Retinal pigment epithelial cell (primary cell): ENCODE measurements around the gene PRKN.

Experiments
- DNase-seq: peaks from one replicate; pipeline ENCODE4 v3.0.0-alpha.2; 2010; ENCODE audit warnings: low read depth
- H3K4me3 ChIP-seq: 2 replicates; pipeline ENCODE4 v1.5.1; 2011; ENCODE audit warnings: mild to moderate bottlenecking, low read length, control low read depth, moderate library complexity
- TF ChIP-seq, protein P1 (sequence below): conservative IDR thresholded peaks from 2 replicates; pipeline ENCODE4 v1.5.1; 2011; ENCODE audit warnings: low read depth, low read length, control low read depth, inconsistent platforms

PRKN gene

DNA sequence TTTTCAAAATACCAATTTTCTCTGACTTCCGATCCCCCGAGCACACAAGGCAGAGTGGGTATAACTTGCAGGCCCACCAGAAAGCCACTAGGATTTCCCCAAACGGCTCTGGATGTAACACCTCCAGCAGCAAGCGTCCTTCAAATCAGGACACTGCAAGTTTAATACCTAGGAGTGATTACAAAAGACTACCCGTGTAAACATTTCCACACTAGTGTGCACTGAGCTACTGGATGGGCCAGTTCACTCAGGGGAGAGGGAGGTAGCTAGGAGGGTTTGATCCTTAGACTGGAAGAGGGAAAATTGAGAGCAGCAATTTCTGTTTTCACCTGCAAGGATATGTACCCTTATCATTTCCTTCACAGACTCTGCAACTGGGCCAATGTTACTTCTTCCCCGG, 1361.9 kb downstream of the PRKN start:
- H3K4me3 ChIP-seq: no peak overlapping the region
- TF ChIP-seq, protein P1, sequence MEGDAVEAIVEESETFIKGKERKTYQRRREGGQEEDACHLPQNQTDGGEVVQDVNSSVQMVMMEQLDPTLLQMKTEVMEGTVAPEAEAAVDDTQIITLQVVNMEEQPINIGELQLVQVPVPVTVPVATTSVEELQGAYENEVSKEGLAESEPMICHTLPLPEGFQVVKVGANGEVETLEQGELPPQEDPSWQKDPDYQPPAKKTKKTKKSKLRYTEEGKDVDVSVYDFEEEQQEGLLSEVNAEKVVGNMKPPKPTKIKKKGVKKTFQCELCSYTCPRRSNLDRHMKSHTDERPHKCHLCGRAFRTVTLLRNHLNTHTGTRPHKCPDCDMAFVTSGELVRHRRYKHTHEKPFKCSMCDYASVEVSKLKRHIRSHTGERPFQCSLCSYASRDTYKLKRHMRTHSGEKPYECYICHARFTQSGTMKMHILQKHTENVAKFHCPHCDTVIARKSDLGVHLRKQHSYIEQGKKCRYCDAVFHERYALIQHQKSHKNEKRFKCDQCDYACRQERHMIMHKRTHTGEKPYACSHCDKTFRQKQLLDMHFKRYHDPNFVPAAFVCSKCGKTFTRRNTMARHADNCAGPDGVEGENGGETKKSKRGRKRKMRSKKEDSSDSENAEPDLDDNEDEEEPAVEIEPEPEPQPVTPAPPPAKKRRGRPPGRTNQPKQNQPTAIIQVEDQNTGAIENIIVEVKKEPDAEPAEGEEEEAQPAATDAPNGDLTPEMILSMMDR: no peak
- DNase-seq: no peak

DNA sequence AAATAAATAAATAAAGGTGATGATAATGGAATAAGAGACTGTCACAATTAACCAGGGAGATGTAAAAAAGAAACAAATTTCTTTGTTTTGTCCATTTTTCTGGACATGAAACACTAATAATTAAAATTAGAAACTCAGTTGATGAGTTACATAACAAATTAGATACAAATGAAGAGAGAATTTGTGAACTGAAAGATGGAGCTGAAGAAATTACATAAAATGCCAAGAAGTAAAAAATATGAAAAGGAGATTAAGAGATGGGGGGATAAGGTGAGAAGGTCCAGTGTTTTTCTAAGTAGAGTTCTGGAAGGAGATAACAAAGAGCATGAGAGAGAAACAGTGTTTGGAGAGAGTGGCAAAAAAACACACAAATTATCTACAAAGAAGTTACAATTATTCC, 1364.3 kb downstream of the PRKN start:
- H3K4me3 ChIP-seq: no peak overlapping the region
- no peak for DNase-seq
- TF ChIP-seq, protein P1: no peak

DNA sequence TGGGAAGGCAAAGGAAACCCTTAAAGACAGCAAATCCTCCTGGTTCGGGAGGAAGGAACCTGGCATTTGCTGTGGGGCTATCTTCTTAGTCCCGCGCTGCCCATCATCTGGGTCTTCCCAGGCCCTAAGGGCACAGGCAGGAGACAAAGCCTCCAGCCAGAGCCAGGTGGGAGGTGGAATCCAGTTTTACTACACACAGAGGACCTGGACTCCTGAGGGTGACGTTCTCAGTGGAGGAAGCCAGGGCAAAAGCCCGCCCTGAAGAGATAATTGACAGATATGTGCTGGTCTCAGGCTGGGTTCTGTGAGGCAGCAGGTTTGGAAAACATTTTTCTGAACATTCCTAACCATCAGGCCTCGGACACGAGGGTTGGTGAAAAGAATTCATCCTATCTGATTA, 1365.3 kb downstream of the PRKN start:
- no peak overlapping the region for H3K4me3 ChIP-seq
- TF ChIP-seq, protein P1: no peak
- DNase-seq: no peak

DNA sequence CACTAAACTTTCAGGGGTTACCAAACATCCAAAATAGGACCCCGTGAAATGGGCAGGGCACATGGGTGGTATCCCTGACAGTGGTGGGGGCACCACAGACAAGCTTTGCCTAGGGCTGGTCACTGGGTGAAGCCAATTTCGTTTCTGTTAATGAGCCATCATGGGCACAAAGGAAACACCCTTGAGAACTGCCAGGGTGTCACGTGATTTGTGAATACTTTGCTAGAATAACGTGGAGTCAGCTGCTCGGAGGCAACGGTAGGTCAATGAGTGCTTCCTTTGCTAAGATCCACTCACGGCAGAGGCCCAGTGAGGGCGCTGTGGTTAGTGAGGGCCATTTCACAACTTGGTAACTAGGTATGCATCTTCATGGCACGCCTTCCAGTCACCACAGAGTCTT, 1366.0 kb downstream of the PRKN start:
- no peak overlapping the region for H3K4me3 ChIP-seq
- no peak for DNase-seq
- TF ChIP-seq, protein P1: no peak

DNA sequence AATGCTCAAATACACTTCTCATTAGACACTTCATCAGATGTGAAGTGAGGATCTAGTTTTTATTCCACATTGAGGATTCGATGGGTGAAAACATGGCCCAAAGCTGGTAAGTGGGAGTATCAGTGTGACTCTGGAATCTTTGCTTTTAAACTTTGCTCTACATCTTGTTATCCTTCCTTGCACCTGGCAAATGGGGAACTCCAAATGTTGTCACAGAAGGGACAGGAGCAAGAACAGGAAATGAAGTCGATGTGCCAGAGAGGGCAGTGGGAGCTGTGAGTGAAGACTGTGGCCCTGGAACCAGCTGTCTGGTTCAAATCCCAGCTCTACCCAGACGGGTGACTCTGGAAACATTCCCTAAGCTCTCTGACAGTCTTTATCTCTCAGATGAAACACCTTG, 1367.0 kb downstream of the PRKN start:
- TF ChIP-seq, protein P1: no peak
- H3K4me3 ChIP-seq: no peak overlapping the region

DNA sequence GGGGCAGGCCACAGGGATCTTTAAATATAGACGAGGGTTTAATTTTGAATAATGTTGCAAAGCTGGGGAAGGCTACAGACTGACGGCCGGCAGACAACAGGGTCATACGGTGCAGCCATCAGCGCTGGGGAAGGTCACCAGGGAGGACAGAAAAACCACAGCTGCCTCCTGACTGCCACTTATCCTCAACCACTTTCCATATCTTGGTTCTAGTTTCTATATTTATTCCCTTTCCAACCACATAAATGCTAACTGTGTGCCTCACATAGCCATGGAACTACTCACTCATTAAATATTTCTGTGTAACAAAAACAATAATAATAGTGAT, 1368.0 kb downstream of the PRKN start:
- no peak overlapping the region for H3K4me3 ChIP-seq
- TF ChIP-seq, protein P1: no peak
- no peak for DNase-seq

More for the DNA sequence above, 1367.0 kb downstream of the PRKN start:
- DNase-seq: no peak

DNA sequence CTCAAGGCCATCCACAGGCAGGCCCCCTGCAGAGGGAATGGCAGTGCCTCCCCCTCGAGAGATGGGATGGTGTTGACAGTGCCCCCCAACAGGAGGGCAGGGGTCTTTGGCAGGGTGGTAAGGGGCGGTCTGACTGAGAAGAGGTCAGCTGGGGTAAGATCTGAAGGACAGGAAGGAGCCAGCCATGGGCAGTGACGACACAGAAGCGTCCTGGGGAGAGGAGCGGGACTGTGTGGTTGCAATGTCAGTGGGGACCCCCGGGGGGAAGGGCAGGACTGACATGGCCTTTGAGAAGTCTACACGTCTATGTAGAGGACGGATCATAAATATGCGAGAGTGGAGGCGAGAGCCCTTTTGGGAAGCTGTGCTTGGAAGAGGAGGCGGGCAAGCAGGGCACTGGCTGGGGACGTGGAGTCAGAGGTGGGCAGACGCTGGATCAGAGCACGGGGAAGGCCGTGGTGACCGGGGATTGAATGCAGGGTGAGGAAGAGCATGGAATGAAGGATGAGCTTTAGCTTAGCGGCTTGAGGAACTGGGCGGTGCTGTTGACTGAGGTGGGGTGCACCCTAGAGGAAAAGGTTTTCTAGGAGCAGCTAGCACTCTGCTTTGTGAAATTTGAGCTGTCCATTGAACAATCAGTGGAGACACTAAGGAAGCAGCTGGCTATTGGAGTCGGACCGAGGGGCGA, 1371.3 kb downstream of the PRKN start:
- TF ChIP-seq, protein P1: no peak
- no peak for DNase-seq
- H3K4me3 ChIP-seq: no peak overlapping the region
